VCaP (cell line): Measurements from ENCODE around the gene CTBP2.

ENCODE experiments used
- H3K27ac ChIP-seq: fragments of 450-650 bp; 2 replicates; pipeline ENCODE4 v1.5.1; 2017
- CTCF ChIP-seq: fragments of 450-650 bp; conservative IDR thresholded peaks from 2 replicates; pipeline ENCODE4 v1.5.1; 2017; ENCODE audit warnings: mild to moderate bottlenecking, moderate library complexity

Gene CTBP2

GRCh38 chr10:125166658-125167057 is 6.3 kb upstream of the CTBP2 start:
- H3K27ac ChIP-seq, result no peak overlapping the region
- TF ChIP-seq CTCF, result no peak

GRCh38 chr10:125165584-125166573 is 5.5 kb upstream of the CTBP2 start:
- H3K27ac ChIP-seq, result no peak overlapping the region
- no peak for TF ChIP-seq CTCF

GRCh38 chr10:125164421-125164820 is 4.1 kb upstream of the CTBP2 start:
- H3K27ac ChIP-seq, result no peak overlapping the region
- TF ChIP-seq CTCF, result no peak

- TF ChIP-seq CTCF, result no peak
- H3K27ac ChIP-seq, result no peak overlapping the region
These were observed 3.4 kb upstream of the CTBP2 start for GRCh38 chr10:125163803-125164202.

- H3K27ac ChIP-seq, result peak overlapping the region; percentile 99
These were observed 2.9 kb upstream of the CTBP2 start for GRCh38 chr10:125163312-125163711.

GRCh38 chr10:125162120-125162931 is 2.0 kb upstream of the CTBP2 start:
- TF ChIP-seq CTCF, result no peak
- peak overlapping the region; percentile 99 for H3K27ac ChIP-seq

- no peak for TF ChIP-seq CTCF
- H3K27ac ChIP-seq, result peak overlapping the region; percentile 99
These were observed 1.4 kb upstream of the CTBP2 start for GRCh38 chr10:125161707-125162119.
